ENCODE results near the gene KCND1. TPM values are rescaled to one million over a fixed set of nuclear protein-coding genes. Genes with fewer than 3 reads are reported as not detected.

Gene KCND1
- total and polyA plus RNA-seq, 2 of the 4 experiments (the other 2 are of a cell fraction), result 0.36 to 1.8 TPM

- TF ChIP-seq MAFK (IDR thresholded peaks at IDR 0.05; ENCODE audit: low read depth, low read length) (no peak), RFX5 (IDR thresholded peaks at IDR 0.05; ENCODE audit: low read depth, low read length) (no peak), CEBPB (IDR thresholded peaks at IDR 0.05; ENCODE audit: low read depth, low read length) (no peak), RAD21 (IDR thresholded peaks at IDR 0.05; ENCODE audit: low read length) (no peak), RCOR1 (IDR thresholded peaks at IDR 0.05; ENCODE audit: insufficient replicate concordance, low read length) (no peak), ELK1 (IDR thresholded peaks at IDR 0.05; ENCODE audit: borderline replicate concordance, low read depth, low read length) (no peak), MAZ (IDR thresholded peaks at IDR 0.05; ENCODE audit: borderline replicate concordance, low read depth, low read length) (no peak), USF2 (IDR thresholded peaks at IDR 0.05; ENCODE audit: low read depth, low read length) (no peak), MXI1 (IDR thresholded peaks at IDR 0.05; ENCODE audit: borderline replicate concordance, low read depth, low read length) (no peak), POLR2A (IDR thresholded peaks at IDR 0.05; ENCODE audit: low read depth, low read length) (no peak), NFE2L2 (IDR thresholded peaks at IDR 0.05; ENCODE audit: low read depth, low read length) (no peak), SMC3 (IDR thresholded peaks at IDR 0.05; ENCODE audit: low read depth, low read length) (no peak), FOS (IDR thresholded peaks at IDR 0.05; ENCODE audit: low read depth, low read length) (no peak), CHD1 (IDR thresholded peaks at IDR 0.05; ENCODE audit: low read depth, low read length) (no peak), BHLHE40 (IDR thresholded peaks at IDR 0.05; ENCODE audit: low read depth, low read length) (no peak)
- Histone ChIP-seq H3K4ac (ENCODE audit: low read depth, low read length) (no peak overlapping the region), H3K18ac (ENCODE audit: low read depth, low read length) (no peak overlapping the region), H3K4me2 (ENCODE audit: low read depth, low read length) (no peak overlapping the region), H3K27ac (ENCODE audit: insufficient read depth, low read length) (no peak overlapping the region), H4K91ac (ENCODE audit: insufficient read depth, low read depth, low read length) (no peak overlapping the region), H3K9ac (ENCODE audit: low read depth, low read length) (no peak overlapping the region), H3K4me1 (ENCODE audit: control insufficient read depth, insufficient read depth, low read length) (0 out of 2 replicates have a peak, but pooled peaks cover 2% of the 10 kb centered on the region), H3K14ac (replicated peaks; ENCODE audit: low read depth, low read length) (no peak overlapping the region), H2BK5ac (ENCODE audit: low read depth, low read length, poor library complexity, severe bottlenecking) (no peak overlapping the region), H2BK20ac (ENCODE audit: low read depth, low read length) (no peak overlapping the region), H4K8ac (ENCODE audit: low read depth in 2 of 2, low read length in 2 of 2) (no peak overlapping the region), H2AFZ (replicated peaks; ENCODE audit: low read length, poor library complexity) (no peak overlapping the region), H2AK9ac (replicated peaks; ENCODE audit: low read depth, low read length, poor library complexity) (no peak overlapping the region), H3K56ac (ENCODE audit: extremely low read depth, insufficient read depth, low read length) (no peak overlapping the region), H3K23ac (ENCODE audit: low read depth, low read length) (no peak overlapping the region), H3K9me3 (ENCODE audit: control insufficient read depth, insufficient read depth, low read length) (0 out of 2 replicates have a peak, but pooled peaks cover 2% of the 10 kb centered on the region), H4K5ac (ENCODE audit: low read depth, low read length) (no peak overlapping the region), H3K36me3 (ENCODE audit: control insufficient read depth, insufficient read depth, low read length) (peaks cover 11% of the 10 kb centered on the region), H3K4me3 (ENCODE audit: insufficient read depth, low read depth, low read length) (no peak overlapping the region), H2BK15ac (ENCODE audit: low read depth, low read length) (no peak overlapping the region), H2AK5ac (ENCODE audit: low read depth, low read length) (no peak overlapping the region), H4K20me1 (ENCODE audit: insufficient read depth, low read length) (no peaks in the 10 kb centered on the region), H3K9me1 (ENCODE audit: insufficient read depth, low read length) (no peaks in the 10 kb centered on the region), H3K79me1 (ENCODE audit: low read depth in 1 of 2, low read length in 2 of 2) (no peaks in the 10 kb centered on the region), H3K27me3 (ENCODE audit: control insufficient read depth, insufficient read depth, low read length) (no peaks in the 10 kb centered on the region), H2BK120ac (ENCODE audit: low read depth, low read length) (no peak overlapping the region)
- no peak for DNase-seq
- dilution Hi-C loops (cut with HindIII; ENCODE audit: low sequenced_read_pairs, unreplicated experiment) (no loop called here), in situ Hi-C loops (cut with MboI; ENCODE audit: low sequenced_read_pairs) (loop anchor here (25.0 kb wide), 1 partner anchor 88 kb away; the partner anchor contains the start of genes CCDC120 and PRAF2), intact Hi-C loops (cut with micrococcal nuclease) (no loop called here)
- ATAC-seq (ENCODE audit: low read depth), result no peak
- ChIA-PET CTCF (no interaction called here), POLR2A (ENCODE audit: unreplicated experiment) (no interaction called here)
- no TSS peak for BruUV-seq (replicated peaks)
- WGBS, 2 experiments (ENCODE audit: extremely low coverage in 2 of 2, insufficient read length in 1 of 2), result no CpG with 5 or more reads among the region's 3 CpGs
These were observed 2.4 kb upstream of the KCND1 start for GRCh38 chrX:48974033-48974432.

All from IMR-90 (cell line).